GM12872 (cell line): ENCODE data around the gene HMG20B.

ENCODE experiments used
- TF ChIP-seq, protein P1 (sequence below): IDR thresholded peaks from 3 replicates; pipeline ENCODE4 v1.5.1; 2011; ENCODE audit warnings: low read depth, mild to moderate bottlenecking, low read length, moderate library complexity; ENCODE audit not compliant: insufficient read depth

HMG20B gene

DNA sequence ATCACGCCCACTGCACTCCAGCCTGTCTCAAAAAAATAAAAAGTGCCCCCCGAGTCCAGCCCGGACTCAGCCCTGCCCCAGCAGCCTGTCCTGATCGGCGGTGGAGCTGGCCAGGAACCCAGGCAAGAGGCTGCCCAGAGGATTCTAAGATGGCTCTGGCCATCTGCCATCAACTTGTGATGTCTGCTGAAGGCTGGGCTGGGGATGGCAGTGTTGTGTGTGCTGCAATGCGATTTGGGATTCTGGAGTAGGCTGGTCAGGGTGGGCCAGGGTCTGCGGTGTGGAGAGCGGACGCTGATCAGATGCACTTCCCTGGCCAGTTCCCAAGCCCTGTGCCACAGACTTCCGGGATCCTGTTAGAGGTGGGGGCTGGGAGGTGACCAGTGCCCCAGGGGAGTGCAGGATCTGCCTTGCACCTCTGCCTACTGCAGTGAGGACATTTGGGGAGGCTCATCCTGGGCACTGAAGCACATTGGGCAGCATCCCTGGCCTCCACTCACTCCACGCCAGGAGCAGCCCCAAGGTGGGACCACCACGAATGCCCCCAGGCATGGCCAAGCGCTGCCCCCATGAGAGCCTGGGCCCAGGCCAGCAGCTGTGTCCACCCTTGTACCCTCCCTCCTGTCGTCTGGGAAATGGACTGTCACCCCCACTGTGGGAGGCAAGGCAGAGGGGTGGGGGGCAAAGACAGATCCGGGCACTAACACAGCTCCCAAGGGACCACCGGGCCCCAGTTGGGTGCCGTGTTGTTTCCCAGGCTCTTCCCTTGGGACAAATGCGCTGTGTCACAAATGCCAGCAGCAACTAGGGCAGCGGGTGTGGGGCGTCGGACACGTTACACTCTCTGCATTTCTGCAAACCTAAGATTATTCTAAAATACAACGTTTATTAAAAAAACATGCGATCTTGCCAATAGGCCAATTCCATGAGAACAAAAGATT, 37.3 kb downstream of the HMG20B start:
- TF ChIP-seq, protein P1, sequence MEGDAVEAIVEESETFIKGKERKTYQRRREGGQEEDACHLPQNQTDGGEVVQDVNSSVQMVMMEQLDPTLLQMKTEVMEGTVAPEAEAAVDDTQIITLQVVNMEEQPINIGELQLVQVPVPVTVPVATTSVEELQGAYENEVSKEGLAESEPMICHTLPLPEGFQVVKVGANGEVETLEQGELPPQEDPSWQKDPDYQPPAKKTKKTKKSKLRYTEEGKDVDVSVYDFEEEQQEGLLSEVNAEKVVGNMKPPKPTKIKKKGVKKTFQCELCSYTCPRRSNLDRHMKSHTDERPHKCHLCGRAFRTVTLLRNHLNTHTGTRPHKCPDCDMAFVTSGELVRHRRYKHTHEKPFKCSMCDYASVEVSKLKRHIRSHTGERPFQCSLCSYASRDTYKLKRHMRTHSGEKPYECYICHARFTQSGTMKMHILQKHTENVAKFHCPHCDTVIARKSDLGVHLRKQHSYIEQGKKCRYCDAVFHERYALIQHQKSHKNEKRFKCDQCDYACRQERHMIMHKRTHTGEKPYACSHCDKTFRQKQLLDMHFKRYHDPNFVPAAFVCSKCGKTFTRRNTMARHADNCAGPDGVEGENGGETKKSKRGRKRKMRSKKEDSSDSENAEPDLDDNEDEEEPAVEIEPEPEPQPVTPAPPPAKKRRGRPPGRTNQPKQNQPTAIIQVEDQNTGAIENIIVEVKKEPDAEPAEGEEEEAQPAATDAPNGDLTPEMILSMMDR = no peak

DNA sequence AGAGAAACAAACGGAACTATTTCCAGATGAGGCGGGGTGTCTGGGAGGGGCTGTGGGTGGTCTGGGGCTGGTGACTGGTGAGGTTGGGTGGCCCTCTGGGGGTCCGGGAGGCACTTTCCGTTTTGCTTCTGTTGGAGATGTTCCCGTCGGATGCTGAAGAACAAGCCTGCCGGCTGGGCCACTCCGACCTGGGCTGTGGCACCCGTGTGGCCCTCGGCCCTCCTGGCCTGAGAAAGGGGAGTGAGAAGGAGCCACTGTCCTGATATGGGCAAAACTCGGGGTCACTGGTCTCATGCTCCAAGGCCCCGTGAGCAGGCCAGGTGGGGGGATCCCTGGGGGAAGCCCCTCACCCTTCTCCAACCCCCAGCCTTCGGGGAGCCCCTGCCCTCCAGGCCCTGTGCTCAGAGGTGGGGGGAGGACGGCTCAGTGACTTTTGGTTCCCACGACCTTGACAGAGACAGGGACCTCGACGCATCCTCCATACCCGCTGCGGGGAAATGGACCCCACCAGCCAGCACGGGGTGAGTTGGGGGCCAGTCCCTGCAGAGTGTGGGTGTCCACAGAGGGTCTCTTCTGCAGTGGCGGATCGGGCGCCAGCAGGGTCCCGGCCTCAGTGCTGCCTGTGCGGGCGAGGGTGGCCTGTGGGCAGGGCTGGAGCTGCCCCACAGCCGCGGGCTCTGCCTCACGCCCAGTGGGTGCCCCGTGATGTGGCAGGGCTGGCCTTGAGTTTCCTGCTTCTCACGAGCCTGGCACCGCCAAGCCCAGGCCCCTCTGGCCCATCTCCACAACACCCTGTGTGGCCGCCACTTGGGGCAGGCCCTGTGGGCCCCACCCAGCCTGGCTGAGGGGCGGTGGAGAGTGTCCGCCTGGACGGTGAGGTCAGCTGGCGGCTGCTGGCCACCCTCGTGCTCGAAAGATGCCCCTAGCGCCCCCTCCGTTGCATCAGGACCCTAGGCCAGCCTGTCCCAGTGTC, 38.3 kb downstream of the HMG20B start:
- TF ChIP-seq, protein P1 = no peak

DNA sequence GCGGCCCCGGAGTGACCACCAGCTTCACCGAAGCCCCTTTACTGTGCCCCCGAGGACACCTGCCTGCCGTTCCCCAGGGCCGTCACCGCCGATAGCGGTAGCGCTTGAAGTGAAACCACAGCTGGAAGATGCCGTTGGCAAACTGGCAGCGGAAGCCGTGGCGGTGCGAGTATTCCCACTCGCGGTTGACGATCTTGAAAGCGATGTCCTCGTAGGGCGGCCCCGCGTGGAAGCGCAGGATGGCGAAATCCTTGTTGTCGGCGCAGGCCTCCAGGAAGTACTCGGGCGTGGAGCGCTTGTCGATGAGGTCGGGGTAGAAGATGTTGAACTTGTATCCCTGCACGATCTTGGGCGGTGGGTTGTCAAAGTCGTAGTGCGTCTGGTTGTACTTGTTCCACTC, 39.1 kb downstream of the HMG20B start:
- TF ChIP-seq, protein P1 = no peak

DNA sequence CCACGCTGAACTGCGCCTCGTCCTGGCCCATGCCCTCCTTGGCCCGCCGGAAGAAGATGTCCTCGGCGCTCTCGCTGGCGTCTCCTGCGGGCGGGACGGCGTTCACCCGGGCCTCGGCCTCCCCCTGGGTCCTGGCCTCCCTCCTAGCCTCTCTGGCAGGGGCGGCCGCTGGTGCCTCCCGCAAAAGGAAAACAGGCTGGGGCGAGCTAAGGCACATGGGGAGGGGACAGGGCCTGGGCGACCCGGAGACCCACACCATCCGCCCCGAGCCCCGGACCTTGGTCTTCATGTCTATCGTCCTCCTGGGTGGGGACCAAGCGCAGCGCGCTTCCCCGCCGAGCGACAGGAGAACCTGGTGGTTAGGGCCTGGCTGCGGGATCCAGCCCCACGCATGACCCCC, 39.6 kb downstream of the HMG20B start:
- TF ChIP-seq, protein P1 = no peak

DNA sequence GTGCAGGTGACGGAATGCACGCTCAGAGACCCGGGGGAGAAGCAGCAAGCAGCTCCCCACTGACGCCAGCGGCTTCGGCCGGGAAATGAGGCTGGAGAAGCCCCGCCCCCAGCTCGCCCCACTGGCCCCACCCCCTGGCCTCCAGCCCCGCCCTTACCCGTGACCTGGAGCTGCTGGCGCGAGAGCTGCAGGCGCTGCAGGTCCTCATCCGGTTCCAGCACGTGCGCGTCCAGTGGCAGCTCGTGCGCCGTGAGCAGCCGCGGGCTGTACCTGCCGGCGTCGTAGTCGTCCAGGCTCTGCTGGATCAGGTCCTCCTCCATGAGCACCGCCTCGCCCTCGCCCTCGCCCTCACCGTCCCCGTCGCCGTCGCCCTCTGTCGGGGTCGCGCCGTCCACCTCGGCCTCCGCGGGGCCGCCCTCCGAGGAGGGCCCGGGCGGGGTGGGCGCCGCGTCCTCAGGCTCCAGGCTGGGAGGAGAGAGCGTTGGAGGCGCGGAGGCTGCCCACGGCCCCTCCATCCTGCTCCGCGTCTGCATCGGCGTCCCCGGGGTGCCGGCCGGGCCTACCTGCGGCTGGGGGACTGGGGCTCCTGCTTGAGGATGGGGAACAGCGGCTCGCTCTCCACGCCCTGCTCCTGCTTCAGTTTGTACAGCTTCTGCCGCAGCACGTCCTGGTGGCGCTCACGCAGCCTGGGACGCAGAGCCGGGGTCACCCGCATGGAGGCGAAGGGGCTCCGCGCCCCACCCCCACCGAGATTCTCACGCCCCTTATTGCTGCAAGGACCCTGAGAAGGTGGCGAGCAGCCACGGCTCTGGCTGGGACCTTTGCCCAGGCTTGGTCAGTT, 40.4 kb downstream of the HMG20B start:
- TF ChIP-seq, protein P1 = no peak

DNA sequence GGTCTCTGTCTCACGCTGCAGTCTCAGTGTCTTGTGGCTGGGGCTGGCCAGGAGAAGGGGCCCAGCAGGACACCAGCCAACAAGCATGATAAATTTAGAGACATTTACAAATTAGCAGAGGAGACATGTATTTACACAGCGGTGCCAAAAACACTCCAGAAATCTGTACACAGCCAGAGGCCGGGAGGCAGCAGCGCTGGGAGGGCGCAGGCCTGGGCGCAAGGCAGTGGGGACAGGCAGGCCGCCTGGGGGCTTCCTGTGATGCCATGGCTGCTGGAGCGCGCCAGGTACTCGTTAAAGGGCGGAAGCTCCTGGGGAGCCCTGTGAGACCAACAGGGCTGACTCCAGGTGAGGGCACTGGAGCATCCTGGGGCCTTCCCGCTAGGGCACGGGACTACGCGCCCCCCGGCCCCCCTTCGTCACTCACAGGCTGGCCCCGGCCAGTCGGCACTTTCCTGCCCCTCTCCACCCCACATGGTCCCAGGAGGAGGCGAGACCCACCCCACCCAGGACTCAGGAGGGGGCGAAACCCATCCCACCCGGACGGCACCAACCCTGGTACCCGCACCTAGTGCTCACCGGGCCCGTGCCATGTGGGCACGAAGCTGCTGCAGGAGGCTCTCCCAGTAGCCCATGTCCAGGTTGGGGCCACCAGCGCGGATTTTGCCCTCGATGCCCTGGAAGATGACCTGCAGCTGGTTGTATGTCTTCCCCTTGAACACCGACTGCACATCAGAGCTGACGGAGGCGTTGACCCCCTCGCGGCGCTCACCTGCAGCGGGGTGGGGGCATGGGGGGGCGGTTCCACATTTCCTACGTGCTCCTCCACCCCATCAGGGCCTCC, 41.3 kb downstream of the HMG20B start:
- TF ChIP-seq, protein P1 = no peak
